ENCODE measurements around the gene KRTAP4-3. TPM values are rescaled to one million over a fixed set of nuclear protein-coding genes. Genes with fewer than 3 reads are reported as not detected.
"Not testable (repeated sequence)": the region's sequence is repeated elsewhere in the genome, so short reads cannot be mapped to it uniquely, and the experiment has no call there.

The KRTAP4-3 gene
- total RNA-seq, 1 donor from 2014 or later = not detected

DNA sequence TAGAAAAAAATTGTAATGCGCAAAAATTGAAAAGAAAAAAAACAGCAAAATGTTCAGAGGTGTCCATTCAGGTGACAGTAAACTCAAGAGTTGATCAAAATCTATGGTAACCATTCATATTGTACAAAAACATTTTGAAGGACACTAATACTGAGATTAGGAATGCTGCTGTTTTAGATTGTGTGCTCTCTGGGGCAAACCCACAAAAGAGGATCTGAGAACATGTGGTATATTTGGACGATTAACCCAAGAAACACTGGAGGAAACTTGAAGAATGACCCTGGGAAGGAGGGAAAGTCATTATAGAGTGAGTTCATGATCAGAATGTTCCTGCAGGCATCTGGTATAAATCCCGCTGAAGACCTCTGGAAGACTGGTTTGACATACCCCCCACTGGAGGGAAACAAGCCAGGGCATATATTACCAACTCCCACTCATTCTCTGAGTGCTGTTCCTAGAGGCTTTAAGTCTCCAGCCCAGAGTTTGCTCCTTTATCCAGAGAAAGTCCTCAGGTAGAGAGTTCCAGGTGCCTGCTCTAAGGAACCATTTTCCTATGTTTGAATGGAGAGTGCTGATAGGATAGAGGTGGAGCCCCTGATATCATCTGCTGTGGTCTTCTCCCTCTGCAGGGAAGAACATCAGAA is 8.8 kb upstream of the KRTAP4-3 start:
- TF ChIP-seq CTCF (IDR thresholded peaks at IDR 0.05) = no peak
- H3K4me1 ChIP-seq = peaks cover 4% of the 10 kb centered on the region
- H3K27me3 ChIP-seq = no peaks in the 10 kb centered on the region
- H3K36me3 ChIP-seq = no peaks in the 10 kb centered on the region
- no peak for DNase-seq (ENCODE audit: extremely low spot score in 2 of 2)
- no peaks in the 10 kb centered on the region for H3K9me3 ChIP-seq
- no peak overlapping the region for H3K4me3 ChIP-seq
- intact Hi-C loops (cut with DNase I) = no loop called here
- no peak overlapping the region for H3K27ac ChIP-seq

DNA sequence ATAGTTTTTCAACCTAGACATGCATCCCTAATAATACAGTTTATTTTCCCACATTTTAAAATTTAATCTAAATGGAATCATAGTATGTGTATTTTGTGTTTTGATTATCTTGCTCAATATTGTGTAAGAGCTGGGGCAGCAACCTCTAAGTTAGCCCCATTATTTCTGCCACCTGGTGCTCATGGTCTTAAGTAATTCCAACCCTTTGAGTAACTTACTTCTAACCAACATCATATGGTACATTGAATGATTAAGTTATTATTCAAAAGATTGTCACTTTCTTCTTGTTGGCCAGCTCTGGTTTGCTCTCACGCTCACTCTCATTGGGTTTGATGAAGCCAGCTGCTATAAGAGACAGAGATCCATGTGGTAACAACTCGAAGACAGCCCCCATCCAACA is 3.9 kb upstream of the KRTAP4-3 start:
- no peak for TF ChIP-seq POLR2AphosphoS5 (IDR thresholded peaks at IDR 0.05; ENCODE audit: insufficient read depth in 1 of 2, low read depth in 1 of 2)
- no peak for TF ChIP-seq POLR2A (IDR thresholded peaks at IDR 0.05)
- no peak for TF ChIP-seq CTCF (IDR thresholded peaks at IDR 0.05)
- Histone ChIP-seq H3K9me3 (no peaks in the 10 kb centered on the region), H3K36me3 (no peaks in the 10 kb centered on the region), H3K27ac (no peak overlapping the region), H3K27me3 (no peaks in the 10 kb centered on the region), H3K4me1 (no peaks in the 10 kb centered on the region), H3K4me3 (no peak overlapping the region)
- no peak for DNase-seq (ENCODE audit: extremely low spot score in 2 of 2)
- intact Hi-C loops (cut with DNase I) = no loop called here

- no peak for DNase-seq (ENCODE audit: extremely low spot score in 2 of 2)
- Histone ChIP-seq H3K27me3 (no peaks in the 10 kb centered on the region), H3K36me3 (no peaks in the 10 kb centered on the region), H3K4me1 (no peaks in the 10 kb centered on the region), H3K27ac (no peak overlapping the region), H3K9me3 (no peaks in the 10 kb centered on the region), H3K4me3 (no peak overlapping the region)
- intact Hi-C loops (cut with DNase I) = no loop called here
- no peak for TF ChIP-seq POLR2AphosphoS5 (IDR thresholded peaks at IDR 0.05; ENCODE audit: insufficient read depth in 1 of 2, low read depth in 1 of 2)
- TF ChIP-seq POLR2A (IDR thresholded peaks at IDR 0.05) = no peak
These were observed 460 bp downstream of the KRTAP4-3 start for GRCh38 chr17:41167561-41167960.

DNA sequence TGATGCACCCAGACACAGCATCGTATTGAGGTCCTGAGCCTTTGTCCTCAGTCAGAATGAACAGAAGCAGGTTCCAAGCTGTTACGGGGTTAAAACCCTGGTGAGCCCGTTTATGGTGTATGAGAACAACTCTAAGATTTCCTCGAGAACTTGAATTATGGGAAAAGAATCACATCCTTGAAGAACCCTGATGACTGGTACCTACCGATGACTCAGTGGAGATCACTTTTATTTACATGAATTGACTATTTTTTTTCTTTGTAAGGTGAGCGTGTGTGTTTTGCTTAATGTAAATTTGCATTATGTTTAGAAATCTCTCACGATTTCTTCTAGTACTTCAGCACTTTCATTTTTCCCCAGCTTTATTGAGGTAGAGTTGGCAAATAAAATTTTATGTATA is 4.2 kb downstream of the KRTAP4-3 start:
- no peaks in the 10 kb centered on the region for H3K36me3 ChIP-seq
- H3K4me3 ChIP-seq = no peak overlapping the region
- no peaks in the 10 kb centered on the region for H3K9me3 ChIP-seq
- TF ChIP-seq POLR2AphosphoS5 (IDR thresholded peaks at IDR 0.05; ENCODE audit: insufficient read depth in 1 of 2, low read depth in 1 of 2) (no peak), POLR2A (IDR thresholded peaks at IDR 0.05) (no peak), CTCF (IDR thresholded peaks at IDR 0.05) (no peak)
- H3K27ac ChIP-seq = no peak overlapping the region
- DNase-seq (ENCODE audit: extremely low spot score in 2 of 2) = no peak
- no peaks in the 10 kb centered on the region for H3K27me3 ChIP-seq
- intact Hi-C loops (cut with DNase I) = no loop called here
- no peaks in the 10 kb centered on the region for H3K4me1 ChIP-seq

DNA sequence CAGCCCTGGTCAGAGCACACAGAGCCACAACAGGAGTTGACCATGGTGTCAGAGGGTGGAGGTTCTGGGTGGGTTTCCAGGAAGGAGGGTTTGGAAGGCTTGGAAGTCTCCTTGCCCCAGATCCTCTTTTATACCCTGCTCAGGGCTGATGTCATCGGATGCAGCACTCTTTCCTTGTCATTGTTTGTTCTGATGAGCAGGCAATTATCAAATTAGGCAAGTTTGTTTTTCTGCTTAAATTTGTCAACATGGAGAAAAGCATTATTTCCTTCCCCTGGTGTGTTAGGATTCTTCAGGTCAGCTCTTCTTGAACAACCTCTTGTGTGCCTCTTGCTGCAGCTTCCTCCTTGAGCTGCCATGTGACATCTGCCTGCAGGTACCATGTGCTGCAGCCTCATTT is 7.4 kb downstream of the KRTAP4-3 start, which contains the start of gene KRTAP4-4:
Gene KRTAP4-4, minus strand, starts transcription at position 101 of the 400 bp plus-strand sequence. Its CDS starts 57 bp downstream, at position 44.
- H3K27ac ChIP-seq = no peak within 1 kb of the TSS
- TF ChIP-seq POLR2A (IDR thresholded peaks at IDR 0.05) = no peak
- no peak for TF ChIP-seq CTCF (IDR thresholded peaks at IDR 0.05)
- no peak for TF ChIP-seq POLR2AphosphoS5 (IDR thresholded peaks at IDR 0.05; ENCODE audit: insufficient read depth in 1 of 2, low read depth in 1 of 2)
- intact Hi-C loops (cut with DNase I) = no loop called here
- H3K36me3 ChIP-seq = no peaks in the 10 kb centered on the region
- DNase-seq (ENCODE audit: extremely low spot score in 2 of 2) = no peak
- no peaks in the 10 kb centered on the region for H3K9me3 ChIP-seq
- H3K4me1 ChIP-seq = no peaks in the 10 kb centered on the region
- H3K27me3 ChIP-seq = no peaks in the 10 kb centered on the region
- no peak within 1 kb of the TSS for H3K4me3 ChIP-seq

- H3K9me3 ChIP-seq; H3K27ac ChIP-seq; DNase-seq (ENCODE audit: extremely low spot score in 2 of 2); H3K4me1 ChIP-seq; H3K36me3 ChIP-seq; intact Hi-C loops (cut with DNase I); H3K27me3 ChIP-seq; H3K4me3 ChIP-seq: not testable (repeated sequence)
These were observed 7.8 kb downstream of the KRTAP4-3 start for GRCh38 chr17:41160190-41160589.

All from vagina (tissue), 2 donors.